ENCODE results near the gene SERF1B. TPM values are rescaled to one million over a fixed set of nuclear protein-coding genes. Genes with fewer than 3 reads are reported as not detected.
"Not testable (repeated sequence)": the region's sequence is repeated elsewhere in the genome, so short reads cannot be mapped to it uniquely, and the experiment has no call there.

SERF1B gene
- 21.5 TPM for total RNA-seq

GRCh38 chr5:70025106-70025844 lies at the start of gene SERF1B:
SERF1B (plus strand) TSS chr5:70025251; CDS start chr5:70025452, 201 bp downstream.
- DNase-seq (ENCODE audit: low read depth in 2 of 3, low spot score in 2 of 3), result not testable (repeated sequence)

- not testable (repeated sequence) for DNase-seq (ENCODE audit: low read depth in 2 of 3, low spot score in 2 of 3)
Observed at GRCh38 chr5:69991713-69992112, 33.3 kb upstream of the SERF1B start.

- DNase-seq (ENCODE audit: low read depth in 2 of 3, low spot score in 2 of 3), result not testable (repeated sequence)
Observed at GRCh38 chr5:69995535-69995934, 29.5 kb upstream of the SERF1B start.

GRCh38 chr5:70020660-70021059 lies 4.4 kb upstream of the SERF1B start:
- not testable (repeated sequence) for DNase-seq (ENCODE audit: low read depth in 2 of 3, low spot score in 2 of 3)

GRCh38 chr5:70025845-70026145 lies 744 bp downstream of the SERF1B start:
- DNase-seq (ENCODE audit: low read depth in 2 of 3, low spot score in 2 of 3), result not testable (repeated sequence)

- not testable (repeated sequence) for DNase-seq (ENCODE audit: low read depth in 2 of 3, low spot score in 2 of 3)
Observed at GRCh38 chr5:70031204-70031603, 6.2 kb downstream of the SERF1B start.

- not testable (repeated sequence) for DNase-seq (ENCODE audit: low read depth in 2 of 3, low spot score in 2 of 3)
Observed at GRCh38 chr5:70041411-70041810, 16.4 kb downstream of the SERF1B start.

GRCh38 chr5:70049790-70050142 lies 24.7 kb downstream of the SERF1B start:
- DNase-seq (ENCODE audit: low read depth in 2 of 3, low spot score in 2 of 3), result not testable (repeated sequence)

GRCh38 chr5:70056289-70056942 lies 31.4 kb downstream of the SERF1B start:
- not testable (repeated sequence) for DNase-seq (ENCODE audit: low read depth in 2 of 3, low spot score in 2 of 3)

GRCh38 chr5:70057140-70057539 lies 32.1 kb downstream of the SERF1B start:
- not testable (repeated sequence) for DNase-seq (ENCODE audit: low read depth in 2 of 3, low spot score in 2 of 3)

- DNase-seq (ENCODE audit: low read depth in 2 of 3, low spot score in 2 of 3), result not testable (repeated sequence)
Observed at GRCh38 chr5:70077632-70078031, 52.6 kb downstream of the SERF1B start.

GRCh38 chr5:70088907-70089464 lies 63.9 kb downstream of the SERF1B start:
- DNase-seq (ENCODE audit: low read depth in 2 of 3, low spot score in 2 of 3), result not testable (repeated sequence)

- not testable (repeated sequence) for DNase-seq (ENCODE audit: low read depth in 2 of 3, low spot score in 2 of 3)
Observed at GRCh38 chr5:70091776-70092175, 66.7 kb downstream of the SERF1B start.

Small RNAs within 50 kb of the gene (small RNA-seq; reads per million reads assigned to genes)
- gene CDH12P2, result not detected

Other genes starting within 250 kb of the SERF1B start
- 33.9 TPM for gene SMN2, start 24.4 kb downstream of the SERF1B start, total RNA-seq

All from hematopoietic multipotent progenitor cell (in vitro differentiated cells).